DMS53 treated with DMSO at 0.1 percent for 48 hours (cell line): ENCODE results near the gene PRKD1.
A peak's percentile ranks its signal among the peaks of the same experiment; 100 is the strongest.
"Not testable (repeated sequence)": the region's sequence is repeated elsewhere in the genome, so short reads cannot be mapped to it uniquely, and the experiment has no call there.

Experiments
- DNase-seq: peaks from one replicate; lab custom pipeline; 2025; ENCODE audit not compliant: unreplicated experiment; lab: John Stamatoyannopoulos, UW

Gene PRKD1

GRCh38 chr14:29745863-29746262 is 181.8 kb downstream of the PRKD1 start:
- DNase-seq = no peak

- DNase-seq = no peak
Measured at GRCh38 chr14:29743531-29743930, 184.1 kb downstream of the PRKD1 start.

- DNase-seq = no peak
Measured at GRCh38 chr14:29741909-29742401, 185.7 kb downstream of the PRKD1 start.

- no peak for DNase-seq
Measured at GRCh38 chr14:29740491-29740890, 187.2 kb downstream of the PRKD1 start.

- no peak for DNase-seq
Measured at GRCh38 chr14:29738950-29739349, 188.7 kb downstream of the PRKD1 start.

- DNase-seq = no peak
Measured at GRCh38 chr14:29738056-29738455, 189.6 kb downstream of the PRKD1 start.

GRCh38 chr14:29735459-29735858 is 192.2 kb downstream of the PRKD1 start:
- no peak for DNase-seq

- DNase-seq = peak; percentile 30
Measured at GRCh38 chr14:29734732-29735131, 192.9 kb downstream of the PRKD1 start.

GRCh38 chr14:29726560-29727331 is 200.9 kb downstream of the PRKD1 start:
- not testable (repeated sequence) for DNase-seq

- peak; percentile 4 for DNase-seq
Measured at GRCh38 chr14:29724991-29725390, 202.7 kb downstream of the PRKD1 start.

GRCh38 chr14:29722831-29723230 is 204.8 kb downstream of the PRKD1 start:
- no peak for DNase-seq

- no peak for DNase-seq
Measured at GRCh38 chr14:29721586-29721985, 206.1 kb downstream of the PRKD1 start.

- DNase-seq = no peak
Measured at GRCh38 chr14:29717901-29718300, 209.7 kb downstream of the PRKD1 start.

GRCh38 chr14:29716150-29716549 is 211.5 kb downstream of the PRKD1 start:
- no peak for DNase-seq

GRCh38 chr14:29712601-29713000 is 215.0 kb downstream of the PRKD1 start:
- DNase-seq = no peak

GRCh38 chr14:29710015-29710414 is 217.6 kb downstream of the PRKD1 start:
- no peak for DNase-seq

- DNase-seq = no peak
Measured at GRCh38 chr14:29709490-29709889, 218.2 kb downstream of the PRKD1 start.

GRCh38 chr14:29706700-29707099 is 220.9 kb downstream of the PRKD1 start:
- no peak for DNase-seq

- DNase-seq = no peak
Measured at GRCh38 chr14:29705801-29706200, 221.8 kb downstream of the PRKD1 start.

GRCh38 chr14:29689597-29689996 is 238.1 kb downstream of the PRKD1 start:
- not testable (repeated sequence) for DNase-seq

- no peak for DNase-seq
Measured at GRCh38 chr14:29687866-29688265, 239.8 kb downstream of the PRKD1 start.

GRCh38 chr14:29687071-29687765 is 240.4 kb downstream of the PRKD1 start:
- DNase-seq = no peak
